Measurements from ENCODE around the gene ANKRD13D.

GRCh38 chr11:67322049-67322448 is 32.9 kb downstream of the ANKRD13D start:
- TF ChIP-seq CTCF (conservative IDR thresholded peaks at IDR 0.05; ENCODE audit: low read depth in 2 of 2) (no peak), EZH2 (IDR thresholded peaks at IDR 0.05; ENCODE audit: low read depth, unreplicated experiment) (no peak)
